HG03097 (cell line): Measurements from ENCODE around the gene KDELR3.

ENCODE experiments used
- ATAC-seq: cut with Tn5 transposase; IDR thresholded peaks from one replicate; pipeline ENCODE4 v1.9.1; 2021; ENCODE audit not compliant: unreplicated experiment, low FRiP score

KDELR3 gene

GRCh38 chr22:38479096-38479837, 11.4 kb downstream of the KDELR3 start:
- no peak for ATAC-seq

DNA sequence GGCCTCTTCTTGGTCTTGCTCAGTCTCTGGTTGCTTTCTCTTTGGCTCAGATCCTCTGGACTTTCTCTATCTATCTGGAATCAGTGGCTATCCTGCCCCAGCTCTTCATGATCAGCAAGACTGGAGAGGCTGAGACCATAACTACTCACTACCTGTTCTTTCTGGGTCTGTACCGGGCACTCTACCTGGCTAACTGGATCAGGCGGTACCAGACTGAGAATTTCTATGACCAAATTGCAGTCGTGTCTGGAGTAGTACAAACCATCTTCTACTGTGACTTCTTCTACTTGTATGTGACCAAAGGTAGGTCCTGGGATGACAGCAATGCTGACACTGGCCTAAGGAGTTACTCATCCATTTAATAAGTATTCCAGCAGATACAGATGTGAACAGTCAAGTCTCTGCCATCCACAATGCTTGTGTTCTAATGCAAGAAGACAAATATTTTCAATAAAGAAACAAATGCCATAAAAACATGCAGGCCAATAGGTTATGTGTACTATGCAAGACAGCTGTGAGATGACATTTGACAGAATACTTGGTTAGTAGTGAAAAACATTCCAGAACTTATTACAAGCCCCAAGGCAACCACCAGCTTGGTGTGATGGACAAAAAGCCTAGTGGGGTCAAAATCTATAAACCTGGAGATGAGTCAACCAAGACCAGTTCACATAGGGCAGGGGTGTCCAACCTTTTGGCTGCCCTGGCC, 13.4 kb downstream of the KDELR3 start:
- no peak for ATAC-seq

- ATAC-seq = no peak
Measured at GRCh38 chr22:38481871-38482332, 14.0 kb downstream of the KDELR3 start.

GRCh38 chr22:38482662-38483308, 14.9 kb downstream of the KDELR3 start:
- no peak for ATAC-seq

DNA sequence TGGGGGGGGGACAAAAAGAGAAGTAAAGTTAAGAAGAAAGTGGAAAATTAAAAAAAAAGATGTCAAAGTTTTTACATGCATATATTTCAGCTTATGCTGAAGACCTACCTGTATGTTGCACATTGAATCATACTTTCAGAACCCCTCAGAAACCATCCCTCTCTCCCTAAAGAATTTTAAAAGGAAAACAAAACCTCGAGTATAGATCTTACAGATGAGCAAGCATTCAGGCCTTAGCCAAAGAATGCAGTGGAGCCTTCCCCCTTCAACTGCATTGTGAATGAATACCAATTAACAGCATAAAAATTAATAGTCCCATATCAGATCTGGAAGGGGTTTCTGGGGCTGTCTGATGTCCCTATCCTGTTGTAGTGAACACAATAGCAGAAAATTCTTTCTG, 16.3 kb downstream of the KDELR3 start:
- ATAC-seq = no peak

- no peak for ATAC-seq
Measured at GRCh38 chr22:38485783-38486182, 17.9 kb downstream of the KDELR3 start.

DNA sequence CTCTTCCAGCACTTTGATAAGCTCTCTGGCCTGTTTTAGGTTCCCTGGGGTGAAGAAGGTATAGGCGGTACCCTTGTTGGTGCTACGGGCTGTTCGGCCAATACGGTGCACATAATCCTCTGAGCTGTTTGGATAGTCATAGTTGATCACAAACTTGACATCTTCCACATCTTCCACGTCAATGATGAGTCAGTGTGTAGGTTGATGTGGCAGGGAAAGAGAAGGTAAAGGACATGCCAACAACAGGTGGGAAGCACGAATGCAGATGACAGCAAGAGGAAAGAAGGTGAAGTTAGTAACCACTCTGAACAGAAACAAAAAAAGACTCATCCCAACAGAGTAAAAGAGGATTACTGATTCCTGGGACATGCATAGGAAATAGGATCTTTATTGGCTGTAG, 20.1 kb downstream of the KDELR3 start:
- no peak for ATAC-seq

GRCh38 chr22:38489142-38489541, 21.2 kb downstream of the KDELR3 start:
- no peak for ATAC-seq

DNA sequence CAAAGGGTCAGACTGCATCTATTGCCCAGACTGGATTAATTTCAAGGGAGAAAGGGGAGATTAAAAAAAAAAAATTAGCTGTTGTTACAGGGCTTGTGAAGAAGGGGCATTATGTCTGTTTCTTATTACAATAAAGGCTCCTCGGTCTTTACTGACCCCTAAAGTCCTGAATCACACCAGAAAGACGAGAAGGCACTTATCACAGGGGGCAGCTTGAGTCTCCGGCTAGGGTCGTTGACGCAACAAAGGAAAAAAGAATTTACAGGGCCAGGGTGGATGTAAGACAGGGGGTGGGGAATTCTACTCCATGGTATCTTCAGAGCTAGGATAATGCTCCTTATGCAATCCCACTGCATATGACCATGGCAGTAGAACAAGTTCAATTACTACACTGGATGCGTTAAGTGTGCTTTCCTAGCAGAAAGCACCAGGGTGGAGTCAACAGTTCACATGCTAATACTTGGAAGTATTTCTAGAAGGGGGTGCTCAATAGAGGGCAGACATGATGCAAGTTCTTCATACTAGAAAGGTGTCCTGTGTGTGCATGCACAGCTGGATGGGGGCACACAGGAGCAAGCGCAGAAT, 21.8 kb downstream of the KDELR3 start:
- no peak for ATAC-seq

- ATAC-seq = no peak
Measured at GRCh38 chr22:38490475-38490874, 22.6 kb downstream of the KDELR3 start.

DNA sequence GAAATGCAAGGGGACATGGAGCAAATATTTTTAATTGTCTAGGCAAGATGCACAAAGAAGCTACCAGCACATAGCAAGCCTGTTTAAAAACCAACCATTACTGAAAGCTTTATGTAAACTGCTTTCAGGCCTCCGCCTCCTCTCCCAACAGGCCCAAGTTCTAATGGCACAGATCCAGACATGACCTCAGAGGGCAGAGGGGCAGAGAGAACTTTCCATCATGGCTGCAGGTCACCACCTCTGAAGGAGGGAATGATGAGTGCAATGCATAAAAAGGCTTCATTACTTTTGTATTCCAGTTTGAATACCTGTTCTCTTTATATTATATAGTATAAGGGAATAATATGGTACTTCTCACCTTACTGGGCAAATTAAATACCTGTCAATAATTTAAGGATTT, 23.0 kb downstream of the KDELR3 start:
- ATAC-seq = no peak

DNA sequence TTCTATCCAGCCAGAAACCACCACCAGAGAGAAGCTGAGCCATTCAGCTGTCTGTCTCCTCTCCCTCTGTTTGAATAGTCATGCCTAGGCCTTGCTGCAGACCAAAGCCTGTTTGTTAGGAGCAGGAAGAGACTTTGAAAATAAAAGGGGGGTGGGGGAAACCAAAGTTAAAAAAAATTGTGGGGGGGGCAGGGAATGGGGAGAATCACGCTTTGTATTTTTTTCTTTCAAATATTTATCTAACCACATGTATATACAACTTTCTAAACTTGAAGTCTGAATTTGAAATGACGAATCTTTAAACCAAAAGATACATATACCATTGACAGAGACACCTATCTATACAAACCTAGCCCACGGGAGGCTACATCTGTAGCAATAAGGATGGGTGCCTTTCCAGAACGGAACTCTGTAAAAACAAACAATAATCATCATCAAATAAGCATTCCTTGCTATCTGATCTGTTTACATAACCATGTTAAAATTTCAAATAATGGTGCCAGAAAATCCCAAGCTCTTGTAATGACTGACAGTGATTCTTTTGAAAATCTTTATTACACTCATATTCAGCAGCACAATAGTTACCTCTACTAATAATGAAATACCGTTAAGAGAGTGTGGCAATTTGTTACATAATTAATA, 23.9 kb downstream of the KDELR3 start:
- ATAC-seq = no peak

GRCh38 chr22:38494498-38494897, 26.6 kb downstream of the KDELR3 start:
- no peak for ATAC-seq

- no peak for ATAC-seq
Measured at GRCh38 chr22:38494939-38495338, 27.0 kb downstream of the KDELR3 start.

- ATAC-seq = no peak
Measured at GRCh38 chr22:38497869-38498268, 30.0 kb downstream of the KDELR3 start.

DNA sequence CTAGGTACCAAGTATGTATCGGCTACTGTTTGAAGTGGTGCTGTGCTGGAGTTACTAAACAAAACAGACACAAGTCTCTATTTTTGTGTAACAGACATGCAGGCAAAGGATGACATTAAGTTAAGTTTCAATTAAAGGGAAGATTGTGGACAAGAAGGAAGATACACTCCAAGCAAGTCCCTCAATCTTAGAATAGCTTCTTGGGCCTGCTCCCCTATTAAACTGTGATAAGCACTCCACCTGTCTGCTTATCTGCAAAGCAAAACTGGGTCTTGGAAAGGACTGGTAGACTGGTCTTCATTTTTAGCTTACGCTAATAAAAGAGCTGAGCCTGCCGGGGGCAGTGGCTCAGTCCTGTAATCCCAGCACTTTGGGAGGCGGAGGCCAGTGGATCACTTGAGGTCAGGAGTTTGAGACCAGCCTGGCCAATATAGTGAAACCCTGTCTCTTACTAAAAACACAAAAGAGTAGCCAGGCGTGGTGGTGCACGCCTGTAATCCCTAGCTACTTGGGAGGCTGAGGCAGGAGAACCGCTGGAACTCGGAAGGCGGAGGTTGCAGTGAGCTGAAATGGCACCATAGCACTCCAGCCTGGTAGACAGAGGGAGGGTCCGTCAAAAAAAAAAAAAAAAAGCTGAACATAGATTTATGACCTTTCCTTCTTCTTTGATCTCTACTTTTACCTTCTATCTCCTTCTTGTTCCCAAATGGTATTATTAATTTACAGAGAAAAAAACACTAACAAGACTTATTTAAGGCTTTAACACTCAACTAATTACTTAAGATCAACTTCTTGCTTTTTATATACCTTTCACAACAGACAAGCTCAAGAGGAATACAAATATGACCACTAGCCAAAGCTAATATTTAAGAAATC, 34.1 kb downstream of the KDELR3 start:
- no peak for ATAC-seq

DNA sequence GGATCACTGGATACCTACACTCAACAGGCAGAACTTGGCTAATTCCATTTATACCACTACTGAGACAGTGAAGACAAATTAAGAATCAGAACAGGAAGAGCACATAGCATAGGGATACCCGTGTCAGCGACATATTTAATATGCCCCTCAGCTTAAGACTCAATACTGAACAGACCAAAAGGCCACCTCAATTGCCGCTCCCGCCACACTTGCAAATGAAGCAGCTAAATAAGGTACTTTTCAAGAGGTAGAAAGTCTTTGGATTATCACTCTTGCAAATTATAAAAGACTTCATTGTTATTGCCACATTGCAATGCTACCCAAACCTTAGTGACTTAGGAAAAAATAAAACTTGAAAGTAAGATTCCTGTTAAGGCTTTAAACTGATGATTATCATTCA, 35.1 kb downstream of the KDELR3 start:
- ATAC-seq = no peak

DNA sequence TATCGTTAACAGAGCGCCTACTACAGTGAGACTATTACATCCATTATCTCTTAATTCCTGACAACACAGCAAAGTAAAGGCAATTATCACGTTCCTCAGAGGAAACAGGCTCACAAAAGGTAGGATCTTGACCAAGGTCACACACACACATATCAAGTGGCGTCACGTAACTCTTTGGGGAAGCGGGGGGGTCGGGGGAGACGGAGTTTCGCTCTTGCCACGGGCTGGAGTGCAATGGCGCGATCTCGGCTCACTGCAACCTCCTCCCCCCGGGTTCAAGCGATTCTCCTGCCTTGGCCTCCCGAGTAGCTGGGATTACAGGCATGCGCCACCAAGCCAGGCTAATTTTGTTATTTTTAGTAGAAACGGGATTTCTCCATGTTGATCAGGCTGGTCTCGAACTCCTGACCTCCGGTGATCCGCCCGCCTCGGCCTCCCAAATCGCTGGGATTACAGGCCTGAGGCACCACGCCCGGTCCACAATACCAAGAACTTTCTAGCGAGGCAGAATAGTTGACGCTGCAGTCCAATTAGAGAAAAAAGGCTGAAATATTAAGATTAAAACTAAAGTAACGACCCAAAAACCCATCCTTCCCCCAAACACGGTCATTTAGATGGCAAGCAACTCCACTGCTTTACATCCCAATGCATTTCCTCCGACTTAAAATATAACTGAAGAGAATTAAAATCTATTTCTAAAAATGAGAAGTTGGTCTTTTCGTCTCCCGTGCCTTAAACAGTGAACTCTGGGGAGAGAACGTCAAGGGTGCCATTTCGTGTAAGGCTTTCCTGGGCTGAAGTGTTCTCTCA, 37.0 kb downstream of the KDELR3 start:
- no peak for ATAC-seq

DNA sequence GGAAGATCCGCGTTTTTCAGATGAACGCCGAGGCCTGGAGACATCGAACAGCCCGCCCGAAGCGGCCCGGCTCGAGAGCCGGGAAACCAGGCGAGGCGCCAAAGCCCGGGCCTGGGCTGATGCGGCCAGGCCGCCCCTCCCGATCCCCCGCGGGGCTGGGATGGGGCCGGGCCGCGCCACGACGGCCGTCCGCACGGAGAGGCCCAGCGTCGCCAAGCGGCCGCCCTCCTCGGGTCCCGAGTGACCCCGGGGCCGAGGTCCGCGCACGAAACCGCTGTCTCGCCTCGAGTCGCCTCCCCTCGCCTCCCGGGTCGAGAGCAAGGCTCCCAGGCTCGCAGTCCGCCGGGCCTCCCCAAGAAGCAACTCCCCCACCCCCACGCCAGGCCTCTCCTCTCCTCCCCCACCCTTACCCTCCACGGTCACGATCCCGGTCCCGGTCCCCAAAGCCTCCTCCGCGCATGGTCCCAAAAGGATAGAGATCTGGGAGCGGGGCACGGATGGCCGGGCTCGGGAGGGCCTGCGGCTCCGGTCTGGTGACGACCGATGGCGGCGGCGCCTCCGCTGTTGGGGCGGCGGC, 37.7 kb downstream of the KDELR3 start:
- peak; percentile 27 for ATAC-seq
